Measurements from ENCODE around the gene AUTS2.
"Not testable (repeated sequence)": the region's sequence is repeated elsewhere in the genome, so short reads cannot be mapped to it uniquely, and the experiment has no call there.

AUTS2 gene

DNA sequence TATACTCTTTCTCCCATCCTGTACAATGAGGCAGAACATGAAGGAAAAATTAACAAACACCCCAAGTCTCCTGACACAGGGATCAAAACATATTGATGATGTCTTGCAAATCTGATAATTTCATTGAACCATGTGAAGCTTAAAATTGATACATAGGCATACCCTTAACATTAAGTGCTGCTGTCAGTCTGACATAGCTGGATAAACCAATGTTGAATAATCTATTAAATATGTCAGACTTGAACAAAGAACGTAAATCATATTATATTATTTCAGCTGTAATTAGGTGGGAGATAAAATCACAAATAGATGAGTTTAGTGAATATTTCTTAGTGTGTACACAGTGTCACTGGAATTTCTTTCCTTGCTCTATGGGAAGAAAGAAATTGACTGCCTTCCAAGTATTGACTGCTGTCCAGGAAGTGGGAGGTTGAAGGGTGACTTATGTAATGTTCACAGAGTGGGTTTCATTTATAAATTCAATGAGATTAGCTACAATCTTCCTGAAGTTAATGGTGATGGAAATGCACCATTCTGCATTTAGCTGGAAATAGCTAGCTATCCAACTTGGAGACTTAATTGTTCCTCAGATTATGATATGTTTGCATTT, 170.8 kb downstream of the AUTS2 start:
- DNase-seq, result no peak

DNA sequence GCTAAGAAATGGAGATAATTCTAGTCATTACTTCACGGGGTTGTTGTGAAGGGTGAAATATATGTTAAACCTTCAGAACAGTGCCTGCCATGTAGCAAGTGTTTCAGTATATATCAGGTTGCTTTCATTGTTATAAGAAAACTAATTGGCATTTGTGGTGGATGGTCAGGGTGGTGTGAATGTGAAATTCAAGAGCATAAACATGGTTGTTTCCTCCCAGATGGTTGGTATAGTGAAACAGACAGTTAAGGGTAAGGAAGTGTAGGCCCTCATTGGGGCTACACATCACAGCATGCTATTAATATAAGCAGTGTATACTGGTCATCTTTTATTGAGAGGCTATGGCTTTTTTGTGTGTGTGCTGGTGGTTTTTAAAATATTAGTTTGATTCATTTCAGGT, 171.6 kb downstream of the AUTS2 start:
- no peak for DNase-seq

DNA sequence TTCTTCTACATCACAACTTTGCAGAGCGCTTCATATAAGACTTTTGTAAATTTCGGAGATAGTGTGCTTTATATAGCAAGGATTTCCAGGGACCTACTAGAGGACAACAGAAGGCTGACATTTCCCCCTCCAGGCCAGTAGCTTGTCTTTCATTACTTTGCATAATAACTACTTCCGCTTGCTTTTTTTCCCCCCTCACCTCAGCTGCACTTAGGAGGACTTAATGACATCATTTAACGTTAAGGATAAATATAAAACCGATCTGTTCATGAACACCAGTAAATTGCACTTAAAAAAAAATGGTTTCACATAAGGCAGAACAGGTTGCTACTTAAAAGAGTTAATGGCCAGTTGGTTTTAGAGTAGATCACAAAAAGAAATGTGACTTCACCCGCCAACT, 172.3 kb downstream of the AUTS2 start:
- no peak for DNase-seq

DNA sequence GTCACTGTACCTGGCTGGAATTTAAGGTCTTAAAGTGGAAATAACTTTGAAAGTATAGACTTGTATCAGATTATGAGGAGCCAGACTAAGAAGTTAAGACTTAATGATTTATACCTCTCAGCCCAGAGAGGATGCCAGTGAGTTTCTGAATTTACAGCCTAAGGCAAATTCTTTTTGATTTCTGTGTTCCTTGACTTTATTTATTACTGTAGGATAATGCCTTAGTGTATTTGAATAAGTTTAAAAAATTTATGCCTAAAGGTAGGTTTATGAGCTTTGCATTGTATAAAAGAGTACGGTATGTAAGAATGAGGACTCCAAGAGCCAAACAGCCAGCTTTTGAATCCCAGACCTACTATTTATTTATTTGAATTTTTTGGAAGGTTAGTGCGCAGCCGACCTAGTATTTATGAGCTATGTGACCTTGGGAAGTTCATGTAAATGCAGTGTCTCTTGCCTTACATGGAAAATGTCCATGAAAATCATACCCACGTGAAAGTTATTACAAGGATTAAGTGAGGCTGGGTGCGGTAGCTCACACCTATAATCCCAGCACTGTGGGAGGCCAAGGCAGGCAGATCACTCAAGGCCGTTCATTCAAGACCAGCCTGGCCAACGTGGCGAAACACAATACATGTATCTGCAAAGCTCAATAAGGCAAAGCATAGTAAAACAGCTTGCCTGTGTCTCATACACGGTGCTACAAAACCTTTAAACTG, 174.6 kb downstream of the AUTS2 start:
- DNase-seq, result no peak

DNA sequence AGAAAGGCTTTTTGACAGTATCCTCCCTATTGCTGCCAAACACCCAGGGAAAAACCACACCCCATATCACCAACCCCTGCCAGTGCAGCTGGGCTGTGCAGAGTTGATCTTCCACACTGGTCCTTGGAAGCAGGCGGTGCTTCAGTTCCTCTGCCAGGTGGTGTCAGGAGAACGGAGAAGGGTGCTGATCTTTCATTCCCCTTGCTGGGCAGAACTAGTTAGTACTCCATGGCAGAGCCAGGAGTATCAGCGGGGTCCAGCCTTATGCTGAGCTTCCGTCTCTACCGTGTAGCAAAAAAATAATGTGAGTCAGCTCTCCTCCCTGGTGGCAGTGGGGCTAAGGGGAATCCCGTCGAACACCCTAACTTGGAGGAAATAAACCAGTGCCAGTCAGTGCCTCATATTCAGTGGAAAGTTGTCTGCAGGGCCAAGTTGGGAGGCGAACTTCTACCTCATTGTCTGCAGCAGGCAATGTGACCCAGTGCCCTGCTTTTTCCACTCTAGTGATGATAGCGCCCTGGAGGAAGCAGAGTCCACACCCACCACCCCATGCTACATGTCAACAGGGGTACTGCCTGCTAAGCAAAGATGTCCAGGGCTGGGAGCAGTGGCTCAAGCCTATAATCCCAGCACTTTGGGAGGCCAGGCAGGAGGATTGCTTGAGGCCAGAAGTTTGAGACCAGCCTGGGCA, 175.4 kb downstream of the AUTS2 start:
- peak; percentile 25 for DNase-seq

DNA sequence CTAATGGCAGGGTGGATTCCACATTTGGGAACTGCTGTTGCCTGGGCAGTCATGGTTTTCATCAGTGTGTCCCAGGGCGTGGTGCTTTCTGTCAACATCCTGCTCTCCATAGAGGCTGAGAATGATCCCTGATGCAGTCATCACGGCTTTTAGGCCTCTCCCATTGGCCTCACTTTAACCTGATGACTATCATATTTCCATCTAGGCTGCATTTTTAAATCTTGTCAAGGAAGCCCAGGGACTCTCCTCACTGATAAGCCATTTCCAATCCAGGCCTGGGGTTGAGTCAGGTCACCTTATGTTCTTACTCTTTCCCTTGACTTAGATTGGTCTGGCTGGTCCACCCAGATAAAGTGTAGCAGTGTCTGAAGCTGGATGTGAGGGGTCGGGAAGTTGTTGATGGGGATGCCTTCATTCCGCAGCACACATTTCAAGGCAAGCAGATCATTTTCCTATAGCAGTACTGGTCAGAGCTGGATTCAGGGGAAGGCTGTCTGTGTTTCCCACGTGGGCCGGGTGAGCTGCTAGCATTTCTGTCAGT, 177.0 kb downstream of the AUTS2 start:
- no peak for DNase-seq

DNA sequence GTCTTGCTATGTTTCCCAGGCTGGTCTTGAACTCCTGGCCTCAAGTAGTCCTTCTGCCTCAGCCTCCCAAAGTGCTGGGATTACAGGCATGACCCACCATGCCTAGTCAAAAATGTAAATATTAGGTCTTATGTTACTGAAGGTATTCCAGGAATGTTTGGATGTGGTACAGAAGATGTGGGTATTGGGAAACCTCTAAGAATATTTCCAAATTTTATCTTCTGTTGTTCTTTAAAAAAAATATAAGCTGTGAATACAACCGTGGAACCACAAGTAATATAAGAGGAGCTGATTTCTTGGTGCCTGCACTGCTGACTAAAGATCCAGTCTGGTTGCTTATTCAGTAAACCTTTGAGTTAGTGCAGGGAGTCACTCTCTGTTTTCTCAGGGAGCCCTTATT, 178.3 kb downstream of the AUTS2 start:
- no peak for DNase-seq

DNA sequence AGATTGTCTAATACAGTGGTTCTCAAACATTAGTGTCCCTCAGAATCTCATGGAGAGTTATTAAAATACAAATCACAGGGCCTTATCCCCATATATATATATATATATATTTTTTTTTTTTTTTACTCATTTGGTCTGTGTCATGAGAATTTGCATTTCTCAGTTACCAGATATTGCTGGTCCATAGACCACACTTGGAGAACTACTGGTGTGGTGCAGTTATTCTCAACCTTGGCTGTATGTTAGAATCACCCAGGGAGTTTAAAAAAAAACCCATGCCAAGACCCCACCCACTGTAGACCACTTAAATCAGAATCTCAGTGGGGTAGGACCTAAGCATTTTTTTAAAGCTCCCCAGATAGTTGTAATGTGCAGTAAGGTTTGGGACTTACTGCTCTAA, 179.9 kb downstream of the AUTS2 start:
- DNase-seq, result no peak

DNA sequence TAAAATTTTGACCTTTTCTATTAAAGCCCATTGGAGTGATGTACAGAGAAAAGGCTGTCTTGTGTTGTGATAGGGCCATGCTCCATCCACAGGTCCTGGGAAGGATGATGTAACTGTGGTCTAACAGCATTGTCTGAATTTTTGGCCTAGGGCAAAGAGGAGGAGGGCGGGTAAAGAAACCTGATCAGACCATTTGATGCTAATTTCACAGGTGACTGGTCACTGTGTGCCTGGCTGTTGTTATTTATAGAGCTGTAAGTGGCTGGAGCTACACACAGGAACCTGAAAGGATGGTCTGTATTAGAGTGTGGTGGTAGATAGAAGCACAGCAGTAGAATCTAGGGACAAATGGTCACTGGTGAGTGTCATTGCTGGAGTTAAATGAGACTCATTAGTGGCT, 182.1 kb downstream of the AUTS2 start:
- DNase-seq, result peak; percentile 70

DNA sequence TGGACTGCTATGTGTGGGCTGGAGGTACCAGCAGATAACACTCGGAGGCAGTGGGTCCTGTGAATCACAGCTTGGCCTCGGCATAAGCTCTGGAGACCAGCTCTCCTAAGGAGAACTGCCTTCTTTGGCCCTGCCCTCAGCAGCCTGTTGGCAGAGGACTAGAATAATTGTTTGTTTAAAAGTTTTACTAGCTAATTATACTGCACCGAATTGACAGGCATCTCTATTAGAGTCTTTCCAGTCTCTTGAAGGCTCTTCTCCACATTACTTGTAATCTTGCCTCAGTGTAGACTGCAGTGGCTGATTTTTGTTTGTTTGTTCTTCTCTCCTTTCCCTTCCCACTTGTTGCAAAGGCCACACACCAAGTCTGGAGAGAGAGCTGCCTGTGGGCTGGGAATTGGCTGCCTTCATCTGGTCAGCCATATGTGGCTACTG, 183.2 kb downstream of the AUTS2 start:
- no peak for DNase-seq

DNA sequence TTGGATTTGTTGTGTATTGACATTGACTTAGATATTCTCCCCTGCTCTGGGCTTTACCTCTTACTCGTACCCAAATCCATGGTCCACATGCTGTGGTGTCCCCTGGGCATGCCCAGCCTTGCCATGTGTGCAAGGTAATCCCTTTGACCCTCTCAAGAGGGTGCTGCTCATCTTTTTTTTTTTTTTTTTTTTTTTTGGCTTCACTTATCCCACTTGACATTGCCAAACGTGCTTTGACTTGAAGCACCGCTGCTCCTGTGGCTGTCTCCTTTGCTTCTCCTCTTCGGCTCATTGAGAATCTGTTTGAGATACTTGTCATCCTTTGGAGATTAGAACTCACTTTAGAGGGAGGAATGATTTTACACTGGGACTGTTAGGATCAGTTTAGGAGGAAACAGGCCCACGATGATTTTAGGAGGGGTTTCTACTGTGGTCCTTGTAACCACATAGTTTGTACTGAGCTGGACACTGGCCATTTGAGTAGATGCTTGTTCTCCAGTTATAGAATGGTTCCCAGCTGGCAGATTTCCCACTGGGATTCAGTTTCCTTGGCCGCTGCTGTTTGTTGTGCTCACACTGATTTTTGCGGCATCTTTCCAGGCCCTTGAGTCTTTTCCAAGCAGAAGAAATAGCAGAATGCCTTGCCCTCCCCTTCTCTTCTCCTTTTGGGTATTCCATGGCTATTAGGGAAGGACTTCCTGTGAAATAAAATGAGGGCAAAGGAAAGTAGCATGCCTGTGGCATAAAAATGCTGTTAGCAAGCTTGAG, 184.8 kb downstream of the AUTS2 start:
- DNase-seq, result peak; percentile 63

DNA sequence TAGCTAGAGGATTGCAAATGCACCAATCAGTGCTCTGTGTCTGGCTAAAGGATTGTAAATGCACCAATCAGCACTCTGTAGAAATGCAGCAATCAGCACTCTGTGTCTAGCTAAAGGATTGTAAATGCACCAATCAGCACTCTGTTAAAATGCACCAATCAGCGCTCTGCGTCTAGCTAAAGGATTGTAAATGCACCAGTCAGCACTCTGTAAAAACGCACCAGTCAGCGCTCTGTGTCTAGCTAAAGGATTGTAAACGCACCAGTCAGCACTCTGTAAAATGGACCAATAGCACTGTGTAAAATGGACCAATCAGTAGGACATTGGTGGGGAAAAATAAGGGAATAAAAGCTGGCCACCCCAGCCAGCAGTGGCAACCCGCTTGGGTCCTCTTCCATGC, 187.9 kb downstream of the AUTS2 start:
- DNase-seq, result not testable (repeated sequence)

DNA sequence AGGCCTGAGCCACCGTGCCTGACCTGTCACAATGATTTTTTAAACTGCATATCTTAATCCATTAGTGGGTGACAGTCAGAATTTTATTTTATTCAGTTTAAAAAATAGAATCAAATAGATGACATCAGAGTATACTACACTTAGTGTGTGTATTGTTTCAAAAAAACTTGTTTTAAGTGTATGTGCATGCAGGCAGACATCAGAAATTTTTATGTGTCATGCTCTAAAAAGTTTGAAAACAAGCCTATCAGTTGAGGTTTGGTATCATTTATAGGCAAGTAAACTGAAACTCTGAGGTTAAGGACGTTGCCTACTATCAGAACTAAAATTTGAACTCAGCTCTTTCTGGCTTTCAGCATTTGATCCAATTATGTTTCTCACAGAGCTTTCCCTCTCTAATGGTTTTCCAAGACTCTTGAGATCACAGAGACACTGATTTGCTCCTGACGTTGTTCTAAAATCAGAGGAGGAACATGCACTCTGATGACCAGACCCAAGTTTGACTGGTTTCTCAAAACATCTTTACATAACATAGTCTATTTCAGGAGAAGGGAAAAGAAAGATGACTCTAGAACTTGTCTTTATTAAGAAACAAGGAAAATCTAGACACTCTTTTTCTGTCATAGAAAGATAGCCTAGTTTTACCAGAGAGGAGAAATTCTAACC, 188.6 kb downstream of the AUTS2 start:
- no peak for DNase-seq

DNA sequence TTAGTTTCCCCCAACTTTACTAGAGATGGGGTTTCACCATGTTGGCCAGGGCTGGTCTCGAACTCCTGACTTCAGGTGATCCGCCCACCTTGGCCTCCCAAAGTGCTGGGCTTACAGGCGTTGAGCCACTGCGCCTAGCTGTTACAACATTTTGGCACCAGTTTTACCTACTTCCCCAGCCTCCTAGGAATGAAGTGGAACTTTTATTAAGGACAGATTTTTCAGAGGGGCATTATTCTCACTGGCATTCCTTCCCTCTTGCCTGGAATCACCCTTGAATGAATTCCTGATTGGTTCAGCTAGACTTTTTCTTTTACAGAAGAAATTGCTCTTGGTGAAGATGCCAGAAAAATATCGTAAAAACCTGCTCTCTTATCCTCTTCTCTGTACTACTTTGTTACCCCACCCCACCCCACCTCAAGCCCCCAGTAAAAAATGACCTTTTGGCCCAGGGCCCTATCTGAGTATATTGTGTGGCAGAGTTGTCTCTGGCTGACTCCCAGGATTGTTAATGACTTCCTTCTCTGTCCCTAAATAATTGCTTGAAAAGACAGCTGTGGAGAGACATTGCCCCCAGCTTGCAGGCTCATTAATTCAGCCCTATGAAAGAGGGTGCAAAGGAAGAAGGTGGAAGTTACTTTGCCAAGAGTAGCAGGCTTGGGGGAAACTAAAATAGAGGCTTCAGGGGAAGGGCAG, 189.6 kb downstream of the AUTS2 start:
- no peak for DNase-seq

DNA sequence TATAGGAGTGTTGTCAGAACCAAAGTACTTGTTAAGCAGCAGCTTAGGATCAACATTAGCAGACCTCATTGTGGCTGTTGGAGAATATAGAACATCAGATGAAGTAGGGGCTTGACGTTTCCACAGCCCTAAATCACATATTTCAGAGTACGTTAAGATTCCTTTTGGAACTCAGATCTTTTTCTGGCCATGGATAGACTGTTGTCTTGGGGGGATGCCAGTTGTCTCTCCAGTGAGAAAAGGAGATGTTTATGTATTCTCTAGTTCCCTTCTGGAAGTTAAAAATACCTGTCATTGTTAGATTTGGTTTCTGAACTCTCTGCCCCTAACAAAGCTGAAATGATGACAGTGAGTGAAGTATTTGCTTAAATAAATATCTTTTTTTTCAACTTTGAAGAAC, 191.3 kb downstream of the AUTS2 start:
- DNase-seq, result no peak

DNA sequence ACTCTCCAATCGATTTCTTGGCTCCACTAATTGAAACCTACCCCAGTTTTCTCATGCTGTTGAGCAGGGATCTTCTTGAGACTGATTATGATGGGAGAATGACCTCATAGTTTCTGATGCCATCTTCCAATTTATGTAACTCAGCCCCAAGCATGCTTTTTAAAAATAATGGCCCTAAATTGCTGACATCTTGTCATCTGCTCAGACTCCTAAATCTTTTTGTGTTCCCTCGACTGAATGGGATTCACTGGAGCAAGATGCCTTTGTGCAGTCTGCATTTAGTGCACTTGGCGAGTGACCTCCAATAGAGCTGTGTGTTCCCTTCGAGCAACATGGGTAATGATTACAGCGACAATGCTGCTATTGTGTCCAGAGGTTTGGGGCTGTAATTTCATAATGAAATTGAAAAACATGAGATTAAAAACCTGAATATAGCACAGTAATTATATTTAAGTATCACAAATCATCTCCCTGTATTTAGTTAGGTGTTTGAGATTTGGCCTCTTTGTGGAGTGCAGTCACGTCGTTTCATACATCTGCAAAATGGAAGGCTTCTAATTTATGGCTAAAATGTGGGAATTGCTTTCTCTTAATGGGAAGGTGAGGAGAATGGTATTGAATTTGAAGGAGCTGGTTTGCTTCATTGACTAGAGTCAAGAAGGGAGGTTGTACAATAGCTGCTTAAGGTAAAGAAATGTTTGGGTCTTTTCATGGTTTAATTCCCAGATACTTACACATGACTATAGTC, 192.9 kb downstream of the AUTS2 start:
- DNase-seq, result no peak

DNA sequence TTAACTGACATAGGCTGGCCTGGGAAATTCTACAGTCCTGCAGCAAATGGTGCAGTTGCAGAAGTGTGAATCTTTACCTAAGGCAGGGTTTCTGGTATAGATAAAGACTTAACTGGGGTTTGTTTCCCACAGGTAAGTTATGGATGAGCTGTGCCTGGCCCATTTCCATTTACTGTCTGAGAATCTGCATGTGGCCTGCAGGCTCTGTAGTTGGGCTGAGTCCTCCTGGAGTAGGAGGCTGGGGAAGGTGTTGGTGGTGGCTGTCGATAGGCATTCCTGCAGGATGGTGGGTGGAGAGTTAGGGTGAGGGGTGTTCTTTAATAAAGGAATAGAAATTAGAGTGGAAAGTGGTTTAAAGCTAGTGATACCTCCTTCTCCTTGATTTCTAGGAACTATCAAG, 193.5 kb downstream of the AUTS2 start:
- no peak for DNase-seq

DNA sequence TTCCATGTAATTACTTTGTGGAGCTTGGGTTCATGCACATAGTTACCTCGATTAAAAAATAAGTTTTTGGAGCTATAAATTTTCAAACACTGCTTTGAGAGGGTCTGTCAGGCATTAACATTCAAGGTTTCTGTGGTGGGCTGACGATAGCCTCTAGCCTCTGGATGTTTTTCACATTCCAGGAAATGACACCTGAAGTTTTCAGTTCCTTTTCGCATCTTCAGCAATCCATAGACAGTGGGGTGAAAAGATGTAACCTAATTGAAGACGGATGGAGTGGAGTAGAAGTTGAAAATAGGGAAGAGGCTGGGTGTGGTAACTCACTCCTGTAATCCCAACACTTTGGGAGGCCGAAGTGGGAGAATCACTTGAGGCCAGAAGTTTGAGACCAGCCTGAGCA, 197.7 kb downstream of the AUTS2 start:
- DNase-seq, result no peak

DNA sequence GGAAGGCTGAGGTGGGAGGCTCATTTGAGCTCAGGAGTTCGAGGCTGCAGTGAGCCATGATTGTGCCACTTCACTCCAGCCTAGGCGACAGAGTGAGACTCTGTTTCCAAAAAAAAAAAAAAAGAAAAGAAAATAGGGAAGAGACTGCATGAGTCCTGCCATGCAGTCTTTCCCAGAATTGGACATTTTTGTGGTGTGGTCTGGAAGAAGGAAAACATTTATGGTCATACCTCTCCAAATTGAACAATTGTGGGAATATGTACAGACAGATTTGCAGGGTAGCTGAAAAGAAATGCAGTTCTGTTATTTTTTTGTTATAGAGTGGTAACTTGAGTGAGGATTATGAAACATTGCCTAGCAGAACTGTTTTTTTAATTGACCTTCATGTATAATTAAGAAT, 198.1 kb downstream of the AUTS2 start:
- DNase-seq, result no peak

DNA sequence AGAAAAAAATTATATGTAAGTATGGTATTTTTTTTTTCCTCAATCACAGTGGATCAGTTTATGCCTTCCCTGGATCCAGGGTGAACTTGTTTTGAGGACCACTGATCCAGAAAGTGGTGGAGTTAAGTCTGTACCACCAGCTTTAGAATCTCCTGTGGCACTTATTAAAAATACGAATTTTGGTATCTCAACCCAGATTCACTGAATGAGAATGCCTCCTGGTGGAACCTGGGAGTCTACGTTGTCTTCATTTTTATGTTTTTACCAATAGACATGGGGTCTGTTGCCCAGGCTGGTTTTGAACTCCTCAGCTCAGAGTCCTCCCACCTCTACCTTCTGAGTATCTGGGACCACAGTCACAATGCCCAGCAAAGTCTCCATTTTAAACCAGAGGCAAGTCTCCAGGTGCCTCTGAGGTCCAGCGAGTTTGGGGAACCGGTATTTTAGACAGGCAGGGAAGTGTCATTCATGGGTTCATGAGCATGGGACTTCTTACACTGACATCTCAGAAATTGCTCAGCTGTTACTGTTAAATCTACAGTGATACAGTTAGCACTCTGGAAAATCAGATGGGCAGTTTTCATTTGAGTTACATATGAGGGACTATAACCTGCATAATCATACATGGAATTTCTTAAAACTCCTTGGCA, 200.9 kb downstream of the AUTS2 start:
- no peak for DNase-seq

DNA sequence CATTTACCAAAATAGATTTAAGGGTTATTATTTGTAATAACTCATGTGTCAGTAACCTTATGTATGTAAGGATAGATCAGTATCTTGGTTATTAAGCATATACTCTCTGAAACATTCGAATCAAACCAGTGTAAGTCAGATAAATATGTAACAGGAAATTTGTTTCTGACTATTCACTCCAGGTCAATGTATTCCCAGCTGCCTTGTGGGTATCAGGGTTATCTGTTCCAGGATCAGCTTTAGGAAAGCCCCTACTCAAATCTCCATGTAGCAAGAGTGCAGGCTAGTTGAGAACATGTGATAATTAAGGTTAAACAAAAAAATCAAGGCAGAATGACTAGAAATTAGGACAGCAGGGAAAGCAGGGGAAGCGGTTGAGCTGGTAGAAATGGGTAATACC, 201.7 kb downstream of the AUTS2 start:
- DNase-seq, result no peak
